ENCODE results near the gene ARMC9. TPM values are rescaled to one million over a fixed set of nuclear protein-coding genes. Genes with fewer than 3 reads are reported as not detected.

Gene ARMC9
- total and polyA plus RNA-seq, 2 of the 13 experiments (the other 11 are each of a cell fraction or from before 2014, with no cell fraction given): 9.1 to 12.8 TPM

DNA sequence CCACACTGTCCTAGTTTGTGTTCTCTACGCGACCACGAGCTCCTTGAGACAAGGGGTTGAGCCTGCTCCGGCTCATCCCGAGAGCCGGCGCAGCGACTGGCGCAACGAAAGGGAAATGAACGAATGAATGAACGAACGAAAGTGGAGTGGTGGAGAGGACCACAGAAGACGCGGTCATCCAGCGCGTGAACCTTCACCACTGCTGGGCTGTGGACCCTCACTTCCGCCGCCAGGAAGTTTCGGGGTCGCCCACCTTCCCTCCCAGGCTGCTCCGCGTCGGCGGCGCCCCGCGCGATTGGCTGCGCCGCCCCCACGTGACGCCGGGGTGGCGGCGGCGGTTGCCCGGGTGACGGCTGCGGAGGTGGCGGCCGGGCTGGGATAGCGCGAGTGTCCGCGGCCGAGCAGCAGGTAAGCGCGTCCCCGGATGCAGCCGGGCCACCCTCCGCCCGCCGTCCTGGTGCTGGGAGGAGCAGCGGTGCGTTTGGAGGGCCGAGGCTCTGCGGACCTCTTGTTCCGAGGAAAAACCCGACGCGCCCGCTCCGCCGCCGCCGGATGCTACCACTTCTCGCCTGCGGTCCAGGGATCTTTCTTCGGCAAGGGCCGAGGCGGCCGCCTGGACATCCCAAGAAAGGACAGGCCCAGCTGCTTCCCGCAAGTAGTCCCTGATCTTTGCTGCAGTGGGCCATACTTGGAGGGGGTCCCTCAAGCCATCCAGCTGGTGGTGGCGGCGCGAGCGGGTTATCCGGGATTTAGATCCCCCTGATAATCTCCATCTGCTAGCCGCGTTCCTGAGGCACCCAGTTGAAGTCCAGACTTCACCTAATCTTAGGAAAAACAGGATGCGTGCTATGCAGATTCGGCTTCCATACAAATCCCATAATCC is at the start of gene ARMC9 (continued):
- TF ChIP-seq, protein P1, sequence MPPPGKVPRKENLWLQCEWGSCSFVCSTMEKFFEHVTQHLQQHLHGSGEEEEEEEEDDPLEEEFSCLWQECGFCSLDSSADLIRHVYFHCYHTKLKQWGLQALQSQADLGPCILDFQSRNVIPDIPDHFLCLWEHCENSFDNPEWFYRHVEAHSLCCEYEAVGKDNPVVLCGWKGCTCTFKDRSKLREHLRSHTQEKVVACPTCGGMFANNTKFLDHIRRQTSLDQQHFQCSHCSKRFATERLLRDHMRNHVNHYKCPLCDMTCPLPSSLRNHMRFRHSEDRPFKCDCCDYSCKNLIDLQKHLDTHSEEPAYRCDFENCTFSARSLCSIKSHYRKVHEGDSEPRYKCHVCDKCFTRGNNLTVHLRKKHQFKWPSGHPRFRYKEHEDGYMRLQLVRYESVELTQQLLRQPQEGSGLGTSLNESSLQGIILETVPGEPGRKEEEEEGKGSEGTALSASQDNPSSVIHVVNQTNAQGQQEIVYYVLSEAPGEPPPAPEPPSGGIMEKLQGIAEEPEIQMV (CRISPR knock-in tag; IDR thresholded peaks at IDR 0.05; ENCODE audit: low read depth): peak; percentile 83; the same call in 1 of the 2 replicates
- TF ChIP-seq ZNF879 (CRISPR knock-in tag; IDR thresholded peaks at IDR 0.05) (no peak), ARHGAP35 (CRISPR knock-in tag; IDR thresholded peaks at IDR 0.05; ENCODE audit: borderline replicate concordance) (no peak), ARNT (IDR thresholded peaks at IDR 0.05) (no peak), ZNF777 (CRISPR knock-in tag; IDR thresholded peaks at IDR 0.05) (peak; percentile 89), ZNF749 (CRISPR knock-in tag; IDR thresholded peaks at IDR 0.05; ENCODE audit: borderline replicate concordance) (no peak), KAT7 (CRISPR knock-in tag; IDR thresholded peaks at IDR 0.05; ENCODE audit: borderline replicate concordance) (peak; percentile 83; the same call in 1 of the 2 replicates), ZNF24 (IDR thresholded peaks at IDR 0.05) (peak; percentile 94), ZNF644 (CRISPR knock-in tag; IDR thresholded peaks at IDR 0.05; ENCODE audit: low read depth) (no peak), ZNF678 (CRISPR knock-in tag; IDR thresholded peaks at IDR 0.05) (no peak), STAG1 (CRISPR knock-in tag; IDR thresholded peaks at IDR 0.05) (no peak), ZSCAN9 (CRISPR knock-in tag; IDR thresholded peaks at IDR 0.05; ENCODE audit: borderline replicate concordance) (0 out of 2 replicates have a peak, but pooled peaks have one; percentile 21)
- TF ChIP-seq, protein P2, sequence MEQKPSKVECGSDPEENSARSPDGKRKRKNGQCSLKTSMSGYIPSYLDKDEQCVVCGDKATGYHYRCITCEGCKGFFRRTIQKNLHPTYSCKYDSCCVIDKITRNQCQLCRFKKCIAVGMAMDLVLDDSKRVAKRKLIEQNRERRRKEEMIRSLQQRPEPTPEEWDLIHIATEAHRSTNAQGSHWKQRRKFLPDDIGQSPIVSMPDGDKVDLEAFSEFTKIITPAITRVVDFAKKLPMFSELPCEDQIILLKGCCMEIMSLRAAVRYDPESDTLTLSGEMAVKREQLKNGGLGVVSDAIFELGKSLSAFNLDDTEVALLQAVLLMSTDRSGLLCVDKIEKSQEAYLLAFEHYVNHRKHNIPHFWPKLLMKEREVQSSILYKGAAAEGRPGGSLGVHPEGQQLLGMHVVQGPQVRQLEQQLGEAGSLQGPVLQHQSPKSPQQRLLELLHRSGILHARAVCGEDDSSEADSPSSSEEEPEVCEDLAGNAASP (CRISPR knock-in tag; IDR thresholded peaks at IDR 0.05; ENCODE audit: borderline replicate concordance): peak; percentile 24; the same call in 1 of the 2 replicates
- TF ChIP-seq, protein P3, sequence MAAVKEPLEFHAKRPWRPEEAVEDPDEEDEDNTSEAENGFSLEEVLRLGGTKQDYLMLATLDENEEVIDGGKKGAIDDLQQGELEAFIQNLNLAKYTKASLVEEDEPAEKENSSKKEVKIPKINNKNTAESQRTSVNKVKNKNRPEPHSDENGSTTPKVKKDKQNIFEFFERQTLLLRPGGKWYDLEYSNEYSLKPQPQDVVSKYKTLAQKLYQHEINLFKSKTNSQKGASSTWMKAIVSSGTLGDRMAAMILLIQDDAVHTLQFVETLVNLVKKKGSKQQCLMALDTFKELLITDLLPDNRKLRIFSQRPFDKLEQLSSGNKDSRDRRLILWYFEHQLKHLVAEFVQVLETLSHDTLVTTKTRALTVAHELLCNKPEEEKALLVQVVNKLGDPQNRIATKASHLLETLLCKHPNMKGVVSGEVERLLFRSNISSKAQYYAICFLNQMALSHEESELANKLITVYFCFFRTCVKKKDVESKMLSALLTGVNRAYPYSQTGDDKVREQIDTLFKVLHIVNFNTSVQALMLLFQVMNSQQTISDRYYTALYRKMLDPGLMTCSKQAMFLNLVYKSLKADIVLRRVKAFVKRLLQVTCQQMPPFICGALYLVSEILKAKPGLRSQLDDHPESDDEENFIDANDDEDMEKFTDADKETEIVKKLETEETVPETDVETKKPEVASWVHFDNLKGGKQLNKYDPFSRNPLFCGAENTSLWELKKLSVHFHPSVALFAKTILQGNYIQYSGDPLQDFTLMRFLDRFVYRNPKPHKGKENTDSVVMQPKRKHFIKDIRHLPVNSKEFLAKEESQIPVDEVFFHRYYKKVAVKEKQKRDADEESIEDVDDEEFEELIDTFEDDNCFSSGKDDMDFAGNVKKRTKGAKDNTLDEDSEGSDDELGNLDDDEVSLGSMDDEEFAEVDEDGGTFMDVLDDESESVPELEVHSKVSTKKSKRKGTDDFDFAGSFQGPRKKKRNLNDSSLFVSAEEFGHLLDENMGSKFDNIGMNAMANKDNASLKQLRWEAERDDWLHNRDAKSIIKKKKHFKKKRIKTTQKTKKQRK (IDR thresholded peaks at IDR 0.05; ENCODE audit: low read length): no peak
- TF ChIP-seq, protein P4, sequence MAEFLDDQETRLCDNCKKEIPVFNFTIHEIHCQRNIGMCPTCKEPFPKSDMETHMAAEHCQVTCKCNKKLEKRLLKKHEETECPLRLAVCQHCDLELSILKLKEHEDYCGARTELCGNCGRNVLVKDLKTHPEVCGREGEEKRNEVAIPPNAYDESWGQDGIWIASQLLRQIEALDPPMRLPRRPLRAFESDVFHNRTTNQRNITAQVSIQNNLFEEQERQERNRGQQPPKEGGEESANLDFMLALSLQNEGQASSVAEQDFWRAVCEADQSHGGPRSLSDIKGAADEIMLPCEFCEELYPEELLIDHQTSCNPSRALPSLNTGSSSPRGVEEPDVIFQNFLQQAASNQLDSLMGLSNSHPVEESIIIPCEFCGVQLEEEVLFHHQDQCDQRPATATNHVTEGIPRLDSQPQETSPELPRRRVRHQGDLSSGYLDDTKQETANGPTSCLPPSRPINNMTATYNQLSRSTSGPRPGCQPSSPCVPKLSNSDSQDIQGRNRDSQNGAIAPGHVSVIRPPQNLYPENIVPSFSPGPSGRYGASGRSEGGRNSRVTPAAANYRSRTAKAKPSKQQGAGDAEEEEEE (CRISPR knock-in tag; IDR thresholded peaks at IDR 0.05; ENCODE audit: borderline replicate concordance): no peak; the same call in 1 of the 2 replicates

Data from HepG2 (cell line).